NCI-H526 (cell line): ENCODE results near the gene SLC25A10.

Source experiments
- DNase-seq, 2 experiments: peaks; one replicate each; lab custom pipeline; 2025; lab: John Stamatoyannopoulos, UW

The SLC25A10 gene

GRCh38 chr17:81711814-81712467 is at the start of gene SLC25A10:
TSS of gene SLC25A10 (plus strand) at chr17:81712284. CDS start at chr17:81712427, 143 bp downstream.
- DNase-seq: peak; percentile 62 to 91

- no peak for DNase-seq
Observed at GRCh38 chr17:81664051-81664470, 48.0 kb upstream of the SLC25A10 start.

GRCh38 chr17:81665205-81666091 is 46.6 kb upstream of the SLC25A10 start:
- DNase-seq: peak in 1 of 2 experiments; percentile 37

GRCh38 chr17:81666092-81666341 is 46.1 kb upstream of the SLC25A10 start:
- DNase-seq: peak in 1 of 2 experiments; percentile 76

- peak; percentile 87 to 98 for DNase-seq
Observed at GRCh38 chr17:81666342-81667191, 45.5 kb upstream of the SLC25A10 start, which contains the start of the genes CCDC137 and OXLD1. TSS of gene CCDC137 (plus strand) at chr17:81666737. CDS start at chr17:81666767, 30 bp downstream. TSS of gene OXLD1 (minus strand) at chr17:81666605. CDS start at chr17:81666577, 28 bp downstream.

- peak in 1 of 2 experiments; percentile 29 for DNase-seq
Observed at GRCh38 chr17:81667754-81668153, 44.3 kb upstream of the SLC25A10 start.

- no peak for DNase-seq
Observed at GRCh38 chr17:81672504-81672903, 39.6 kb upstream of the SLC25A10 start.

- DNase-seq: no peak
Observed at GRCh38 chr17:81672954-81673353, 39.1 kb upstream of the SLC25A10 start.

- DNase-seq: no peak
Observed at GRCh38 chr17:81673561-81674258, 38.4 kb upstream of the SLC25A10 start.

GRCh38 chr17:81675515-81676221 is 36.4 kb upstream of the SLC25A10 start:
- peak; percentile 32 to 35 for DNase-seq

GRCh38 chr17:81676906-81677305 is 35.2 kb upstream of the SLC25A10 start:
- peak in 1 of 2 experiments; percentile 16 for DNase-seq

- no peak for DNase-seq
Observed at GRCh38 chr17:81680150-81680549, 31.9 kb upstream of the SLC25A10 start.

GRCh38 chr17:81681672-81682071 is 30.4 kb upstream of the SLC25A10 start:
- no peak for DNase-seq

- DNase-seq: no peak
Observed at GRCh38 chr17:81682565-81683207, 29.4 kb upstream of the SLC25A10 start.

GRCh38 chr17:81683208-81683583 is 28.9 kb upstream of the SLC25A10 start:
- no peak for DNase-seq

- peak; percentile 97 to 99 for DNase-seq
Observed at GRCh38 chr17:81683584-81684441, 28.3 kb upstream of the SLC25A10 start, which contains the start of the genes ARL16 and HGS. TSS of gene ARL16 (minus strand) at chr17:81683797. CDS start at chr17:81683753, 44 bp downstream. TSS of gene HGS (plus strand) at chr17:81684011. CDS start at chr17:81684067, 56 bp downstream.

- no peak for DNase-seq
Observed at GRCh38 chr17:81684442-81684911, 27.6 kb upstream of the SLC25A10 start.

GRCh38 chr17:81685108-81685507 is 27.0 kb upstream of the SLC25A10 start:
- DNase-seq: no peak

- no peak for DNase-seq
Observed at GRCh38 chr17:81686614-81687013, 25.5 kb upstream of the SLC25A10 start.
